ENCODE results near the gene NUP210. TPM values are rescaled to one million over a fixed set of nuclear protein-coding genes. Genes with fewer than 3 reads are reported as not detected.

NUP210 gene
- polyA plus RNA-seq, 1 of the 3 experiments (the other 2 are of a cell fraction) = 1.8 TPM

GRCh38 chr3:13336592-13336991, 83.5 kb downstream of the NUP210 start:
- WGBS (ENCODE audit: low lambda C conversion rate) = 79% methylated on average over 12 of the region's 12 CpGs

GRCh38 chr3:13335503-13335902, 84.6 kb downstream of the NUP210 start:
- H3K27me3 ChIP-seq (ENCODE audit: insufficient read depth) = 0 out of 2 replicates have a peak, but pooled peaks cover 6% of the 10 kb centered on the region
- no peak for DNase-seq
- no peaks in the 10 kb centered on the region for H3K36me3 ChIP-seq (replicated peaks in 1 of 2; ENCODE audit: control insufficient read depth in 1 of 2, insufficient read depth in 2 of 2, low read length in 1 of 2)
- H3K27ac ChIP-seq (ENCODE audit: low read depth in 2 of 2, low read length in 1 of 2) = no peak overlapping the region
- H3K79me2 ChIP-seq (ENCODE audit: insufficient read depth) = no peaks in the 10 kb centered on the region
- no peaks in the 10 kb centered on the region for H3K9me2 ChIP-seq
- H3K9ac ChIP-seq = no peak overlapping the region
- WGBS (ENCODE audit: low lambda C conversion rate) = 91% methylated on average over 4 of the region's 16 CpGs
- no peaks in the 10 kb centered on the region for H4K20me1 ChIP-seq (ENCODE audit: insufficient read depth)
- H3F3A ChIP-seq (replicated peaks; ENCODE audit: insufficient read depth) = no peaks in the 10 kb centered on the region
- H3K4me3 ChIP-seq (ENCODE audit: low read depth in 2 of 2, low read length in 1 of 2) = no peak overlapping the region
- no peak overlapping the region for H3K4me2 ChIP-seq
- H2AFZ ChIP-seq (ENCODE audit: low read depth) = no peak overlapping the region
- H3K4me1 ChIP-seq (ENCODE audit: control insufficient read depth in 1 of 2, insufficient read depth in 2 of 2, low read depth in 1 of 2, low read length in 1 of 2) = no peaks in the 10 kb centered on the region
- ChIA-PET POLR2A (no interaction called here), CTCF (no interaction called here)
- H3K9me3 ChIP-seq = no peaks in the 10 kb centered on the region
- TF ChIP-seq RAD21 (IDR thresholded peaks at IDR 0.05; ENCODE audit: low read length) (no peak), ZBTB33 (IDR thresholded peaks at IDR 0.05; ENCODE audit: borderline replicate concordance, low read depth) (no peak), JUND (IDR thresholded peaks at IDR 0.05) (no peak), FOXM1 (IDR thresholded peaks at IDR 0.05; ENCODE audit: low read depth) (no peak), TEAD4 (IDR thresholded peaks at IDR 0.05; ENCODE audit: borderline replicate concordance, insufficient read depth) (no peak), NRF1 (IDR thresholded peaks at IDR 0.05; ENCODE audit: low read depth, low read length) (no peak), GATA2 (CRISPR knock-in tag; IDR thresholded peaks at IDR 0.05) (no peak), USF1 (IDR thresholded peaks at IDR 0.05; ENCODE audit: borderline replicate concordance, low read depth) (no peak)
- TF ChIP-seq, protein P1, sequence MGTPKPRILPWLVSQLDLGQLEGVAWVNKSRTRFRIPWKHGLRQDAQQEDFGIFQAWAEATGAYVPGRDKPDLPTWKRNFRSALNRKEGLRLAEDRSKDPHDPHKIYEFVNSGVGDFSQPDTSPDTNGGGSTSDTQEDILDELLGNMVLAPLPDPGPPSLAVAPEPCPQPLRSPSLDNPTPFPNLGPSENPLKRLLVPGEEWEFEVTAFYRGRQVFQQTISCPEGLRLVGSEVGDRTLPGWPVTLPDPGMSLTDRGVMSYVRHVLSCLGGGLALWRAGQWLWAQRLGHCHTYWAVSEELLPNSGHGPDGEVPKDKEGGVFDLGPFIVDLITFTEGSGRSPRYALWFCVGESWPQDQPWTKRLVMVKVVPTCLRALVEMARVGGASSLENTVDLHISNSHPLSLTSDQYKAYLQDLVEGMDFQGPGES (IDR thresholded peaks at IDR 0.05; ENCODE audit: low read depth, low read length) = no peak

More at GRCh38 chr3:13336592-13336991, 83.5 kb downstream of the NUP210 start:
- Histone ChIP-seq H3K9ac (no peak overlapping the region), H3K36me3 (replicated peaks in 1 of 2; ENCODE audit: control insufficient read depth in 1 of 2, insufficient read depth in 2 of 2, low read length in 1 of 2) (no peaks in the 10 kb centered on the region), H3K4me1 (ENCODE audit: control insufficient read depth in 1 of 2, insufficient read depth in 2 of 2, low read depth in 1 of 2, low read length in 1 of 2) (no peaks in the 10 kb centered on the region), H3K79me2 (ENCODE audit: insufficient read depth) (no peaks in the 10 kb centered on the region), H3K27me3 (ENCODE audit: insufficient read depth) (0 out of 2 replicates have a peak, but pooled peaks cover 3% of the 10 kb centered on the region), H4K20me1 (ENCODE audit: insufficient read depth) (no peaks in the 10 kb centered on the region), H3K9me3 (no peaks in the 10 kb centered on the region), H3K27ac (ENCODE audit: low read depth in 2 of 2, low read length in 1 of 2) (no peak overlapping the region), H3K9me2 (no peaks in the 10 kb centered on the region), H3K4me3 (ENCODE audit: low read depth in 2 of 2, low read length in 1 of 2) (no peak overlapping the region), H3F3A (replicated peaks; ENCODE audit: insufficient read depth) (no peaks in the 10 kb centered on the region), H3K4me2 (no peak overlapping the region), H2AFZ (ENCODE audit: low read depth) (no peak overlapping the region)
- ChIA-PET POLR2A (no interaction called here), CTCF (interaction anchor here (1.0 kb wide), 1 partner anchor 11 kb away, joined by 3 read pairs; no protein-coding TSS in a partner anchor)
- TF ChIP-seq ELF1 (IDR thresholded peaks at IDR 0.05) = no peak
- TF ChIP-seq, protein P2, sequence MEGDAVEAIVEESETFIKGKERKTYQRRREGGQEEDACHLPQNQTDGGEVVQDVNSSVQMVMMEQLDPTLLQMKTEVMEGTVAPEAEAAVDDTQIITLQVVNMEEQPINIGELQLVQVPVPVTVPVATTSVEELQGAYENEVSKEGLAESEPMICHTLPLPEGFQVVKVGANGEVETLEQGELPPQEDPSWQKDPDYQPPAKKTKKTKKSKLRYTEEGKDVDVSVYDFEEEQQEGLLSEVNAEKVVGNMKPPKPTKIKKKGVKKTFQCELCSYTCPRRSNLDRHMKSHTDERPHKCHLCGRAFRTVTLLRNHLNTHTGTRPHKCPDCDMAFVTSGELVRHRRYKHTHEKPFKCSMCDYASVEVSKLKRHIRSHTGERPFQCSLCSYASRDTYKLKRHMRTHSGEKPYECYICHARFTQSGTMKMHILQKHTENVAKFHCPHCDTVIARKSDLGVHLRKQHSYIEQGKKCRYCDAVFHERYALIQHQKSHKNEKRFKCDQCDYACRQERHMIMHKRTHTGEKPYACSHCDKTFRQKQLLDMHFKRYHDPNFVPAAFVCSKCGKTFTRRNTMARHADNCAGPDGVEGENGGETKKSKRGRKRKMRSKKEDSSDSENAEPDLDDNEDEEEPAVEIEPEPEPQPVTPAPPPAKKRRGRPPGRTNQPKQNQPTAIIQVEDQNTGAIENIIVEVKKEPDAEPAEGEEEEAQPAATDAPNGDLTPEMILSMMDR (IDR thresholded peaks at IDR 0.05) = no peak
- TF ChIP-seq NRF1 (IDR thresholded peaks at IDR 0.05; ENCODE audit: low read depth, low read length) = no peak
- TF ChIP-seq, protein P1 (IDR thresholded peaks at IDR 0.05; ENCODE audit: low read depth, low read length) = no peak
- no peak for TF ChIP-seq TCF12 (IDR thresholded peaks at IDR 0.05)
- no peak for TF ChIP-seq EP300 (IDR thresholded peaks at IDR 0.05; ENCODE audit: borderline replicate concordance in 1 of 2, low read depth in 1 of 2, low read length in 1 of 2)
- TF ChIP-seq NFIC (IDR thresholded peaks at IDR 0.05; ENCODE audit: borderline replicate concordance) = no peak
- no peak for TF ChIP-seq PBX3 (IDR thresholded peaks at IDR 0.05)
- TF ChIP-seq MXI1 (IDR thresholded peaks at IDR 0.05; ENCODE audit: low read depth, low read length) = no peak
- no peak for TF ChIP-seq FOSL2 (IDR thresholded peaks at IDR 0.05; ENCODE audit: borderline replicate concordance, low read depth)
- no peak for TF ChIP-seq TAF1 (IDR thresholded peaks at IDR 0.05; ENCODE audit: borderline replicate concordance, low read depth, low read length)
- TF ChIP-seq JUND (IDR thresholded peaks at IDR 0.05) = no peak
- no peak for TF ChIP-seq GABPA (IDR thresholded peaks at IDR 0.05; ENCODE audit: low read depth)
- DNase-seq = no peak

Measured in SK-N-SH (cell line).